ENCODE results near the gene PDE11A. TPM values are rescaled to one million over a fixed set of nuclear protein-coding genes. Genes with fewer than 3 reads are reported as not detected.

The PDE11A gene
- total RNA-seq, 3 donors from 2014 or later, result 0.96 to 2.3 (median 2.2) TPM

DNA sequence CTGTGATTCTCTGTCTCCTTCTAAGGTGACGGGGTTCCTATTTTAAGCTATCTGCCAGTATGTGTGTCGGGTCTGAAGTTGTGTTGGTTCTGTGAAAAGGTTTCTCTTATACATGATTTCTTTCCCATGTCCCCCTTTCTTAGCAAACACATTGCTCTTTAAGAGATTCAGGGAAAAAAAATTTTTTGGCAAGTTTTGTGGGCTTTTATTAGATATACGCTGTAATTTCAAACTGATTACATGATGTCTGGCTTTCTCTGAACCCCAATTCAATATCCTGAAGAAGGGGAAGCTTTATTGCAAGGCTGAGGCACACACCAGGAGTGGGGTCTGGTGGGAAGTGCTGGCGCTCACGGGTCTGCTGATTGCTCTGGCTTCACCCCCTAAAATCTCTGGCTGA, 469.4 kb downstream of the PDE11A start:
- DNase-seq (ENCODE audit: low spot score in 2 of 2), result no peak
- no peak overlapping the region for H3K4me3 ChIP-seq
- H3K4me1 ChIP-seq, result peaks cover 0 to 4% of the 10 kb centered on the region in 2 donors
- no peaks in the 10 kb centered on the region for H3K27me3 ChIP-seq
- H3K27ac ChIP-seq, result no peak overlapping the region
- intact Hi-C loops (cut with DNase I; ENCODE audit: low total_unique reads), result no loop called here
- no peaks in the 10 kb centered on the region for H3K36me3 ChIP-seq
- H3K9me3 ChIP-seq, result no peaks in the 10 kb centered on the region
- TF ChIP-seq POLR2AphosphoS5 (IDR thresholded peaks at IDR 0.05), result no peak
- TF ChIP-seq POLR2A (IDR thresholded peaks at IDR 0.05), result no peak
- TF ChIP-seq, protein P1, sequence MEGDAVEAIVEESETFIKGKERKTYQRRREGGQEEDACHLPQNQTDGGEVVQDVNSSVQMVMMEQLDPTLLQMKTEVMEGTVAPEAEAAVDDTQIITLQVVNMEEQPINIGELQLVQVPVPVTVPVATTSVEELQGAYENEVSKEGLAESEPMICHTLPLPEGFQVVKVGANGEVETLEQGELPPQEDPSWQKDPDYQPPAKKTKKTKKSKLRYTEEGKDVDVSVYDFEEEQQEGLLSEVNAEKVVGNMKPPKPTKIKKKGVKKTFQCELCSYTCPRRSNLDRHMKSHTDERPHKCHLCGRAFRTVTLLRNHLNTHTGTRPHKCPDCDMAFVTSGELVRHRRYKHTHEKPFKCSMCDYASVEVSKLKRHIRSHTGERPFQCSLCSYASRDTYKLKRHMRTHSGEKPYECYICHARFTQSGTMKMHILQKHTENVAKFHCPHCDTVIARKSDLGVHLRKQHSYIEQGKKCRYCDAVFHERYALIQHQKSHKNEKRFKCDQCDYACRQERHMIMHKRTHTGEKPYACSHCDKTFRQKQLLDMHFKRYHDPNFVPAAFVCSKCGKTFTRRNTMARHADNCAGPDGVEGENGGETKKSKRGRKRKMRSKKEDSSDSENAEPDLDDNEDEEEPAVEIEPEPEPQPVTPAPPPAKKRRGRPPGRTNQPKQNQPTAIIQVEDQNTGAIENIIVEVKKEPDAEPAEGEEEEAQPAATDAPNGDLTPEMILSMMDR (IDR thresholded peaks at IDR 0.05), result no peak

DNA sequence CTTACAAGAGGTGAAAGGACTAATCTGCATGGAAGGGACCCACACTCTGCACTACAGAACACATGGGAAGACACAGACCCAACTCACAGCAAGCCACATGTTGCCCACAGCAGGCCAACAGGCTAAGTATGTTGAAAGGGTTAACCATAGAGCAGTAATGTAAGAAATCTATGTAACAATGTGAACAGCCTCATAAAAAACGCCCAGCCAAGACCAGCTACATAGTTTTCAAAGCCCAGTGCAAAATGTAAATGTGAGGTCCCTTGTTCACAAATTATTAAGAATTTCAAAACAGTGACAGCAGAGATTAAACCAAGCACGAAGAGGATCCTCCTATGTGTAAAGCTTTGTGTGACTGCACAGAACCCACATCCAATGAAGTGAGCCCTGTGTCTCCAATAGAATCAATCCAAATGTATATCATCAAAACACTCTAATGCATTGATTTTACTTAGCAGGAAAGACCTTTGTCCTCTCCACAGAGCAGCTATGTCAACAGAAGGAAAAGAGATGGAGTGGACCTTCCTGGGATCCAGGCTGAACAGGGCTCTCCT, 469.9 kb downstream of the PDE11A start:
- DNase-seq (ENCODE audit: low spot score in 2 of 2), result no peak
- TF ChIP-seq POLR2AphosphoS5 (IDR thresholded peaks at IDR 0.05), result no peak
- no peak for TF ChIP-seq POLR2A (IDR thresholded peaks at IDR 0.05)
- TF ChIP-seq, protein P1 (IDR thresholded peaks at IDR 0.05), result no peak
- no peaks in the 10 kb centered on the region for H3K27me3 ChIP-seq
- H3K36me3 ChIP-seq, result no peaks in the 10 kb centered on the region
- no peaks in the 10 kb centered on the region for H3K9me3 ChIP-seq
- intact Hi-C loops (cut with DNase I; ENCODE audit: low total_unique reads), result no loop called here
- peaks cover 4% of the 10 kb centered on the region in 2 donors for H3K4me1 ChIP-seq
- H3K4me3 ChIP-seq, result no peak overlapping the region
- no peak overlapping the region for H3K27ac ChIP-seq

DNA sequence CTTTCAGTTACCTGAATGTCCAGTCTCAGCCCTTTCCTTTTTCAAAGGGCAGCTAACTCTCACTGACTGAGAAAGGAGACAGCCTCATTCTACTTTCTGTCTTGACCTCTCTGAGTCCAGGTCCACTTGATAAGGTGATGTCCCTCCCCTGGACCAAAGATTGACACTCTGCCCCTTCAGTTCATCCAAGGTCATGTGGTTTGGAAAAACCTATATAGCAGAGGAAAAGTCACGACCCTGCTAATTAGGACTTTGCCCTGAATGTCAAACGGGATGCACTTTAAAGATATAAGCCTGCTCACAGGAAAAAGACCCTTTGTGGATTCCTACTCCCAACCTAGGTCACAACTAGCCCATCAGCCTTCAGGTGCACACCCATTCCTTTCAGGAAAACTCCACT, 471.7 kb downstream of the PDE11A start:
- TF ChIP-seq POLR2A (IDR thresholded peaks at IDR 0.05) (no peak), POLR2AphosphoS5 (IDR thresholded peaks at IDR 0.05) (no peak)
- TF ChIP-seq, protein P1 (IDR thresholded peaks at IDR 0.05), result no peak
- Histone ChIP-seq H3K36me3 (no peaks in the 10 kb centered on the region), H3K9me3 (no peaks in the 10 kb centered on the region), H3K4me3 (no peak overlapping the region), H3K27me3 (no peaks in the 10 kb centered on the region), H3K27ac (no peak overlapping the region), H3K4me1 (peaks cover 4 to 6% of the 10 kb centered on the region in 2 donors)
- no peak for DNase-seq (ENCODE audit: low spot score in 2 of 2)
- intact Hi-C loops (cut with DNase I; ENCODE audit: low total_unique reads), result no loop called here

DNA sequence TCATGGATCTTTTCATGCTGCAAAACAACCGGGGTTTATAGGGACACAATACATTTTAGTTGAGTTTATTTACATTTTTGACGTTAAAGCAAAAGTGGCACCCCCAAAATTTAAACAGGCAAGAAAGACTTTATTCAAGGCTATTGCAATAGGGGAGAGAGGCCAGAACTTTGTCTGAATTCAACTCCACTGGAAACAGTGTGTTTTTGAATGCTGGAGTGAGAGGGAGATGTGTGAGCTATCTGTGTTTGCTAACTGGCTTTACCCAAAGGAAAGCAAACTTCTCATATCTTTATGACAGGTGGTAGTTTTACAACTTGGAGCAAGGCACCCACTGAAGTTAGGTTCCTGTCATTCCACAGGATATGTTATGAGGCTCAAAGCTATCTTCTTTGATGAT, 472.6 kb downstream of the PDE11A start:
- Histone ChIP-seq H3K9me3 (no peaks in the 10 kb centered on the region), H3K4me1 (peaks cover 4 to 6% of the 10 kb centered on the region in 2 donors), H3K27ac (peak overlapping the region in 1 of 2 donors; percentile 40), H3K27me3 (no peaks in the 10 kb centered on the region), H3K4me3 (no peak overlapping the region), H3K36me3 (no peaks in the 10 kb centered on the region)
- DNase-seq (ENCODE audit: low spot score in 2 of 2), result no peak
- TF ChIP-seq, protein P1 (IDR thresholded peaks at IDR 0.05), result no peak
- TF ChIP-seq POLR2AphosphoS5 (IDR thresholded peaks at IDR 0.05) (no peak), POLR2A (IDR thresholded peaks at IDR 0.05) (no peak)
- intact Hi-C loops (cut with DNase I; ENCODE audit: low total_unique reads), result no loop called here

DNA sequence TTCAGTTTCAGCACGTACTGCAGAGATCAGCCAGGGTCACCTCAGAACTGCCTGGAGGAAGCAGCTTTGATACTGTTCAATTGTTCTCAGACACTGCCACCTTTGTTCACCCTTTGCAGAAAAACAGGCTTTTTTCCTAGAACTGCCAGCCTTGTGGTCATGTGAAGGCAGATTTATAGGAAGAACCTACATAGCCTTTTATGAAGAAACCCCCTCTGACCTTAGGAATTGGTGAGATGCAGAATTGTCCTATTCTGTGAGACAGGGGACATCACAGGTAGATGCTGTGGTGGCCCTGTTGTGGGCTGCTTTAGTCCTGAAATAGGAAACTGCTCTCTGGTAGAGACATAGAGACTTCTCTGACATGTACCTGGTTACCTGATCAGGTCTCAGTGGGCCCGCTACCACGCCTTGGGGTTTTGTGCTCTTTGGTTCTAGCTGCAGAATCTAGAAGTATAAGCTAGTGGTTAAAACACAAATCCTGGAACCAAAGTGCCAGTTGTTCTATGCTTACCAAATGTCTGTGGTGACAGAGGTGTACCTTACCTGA, 473.4 kb downstream of the PDE11A start:
- intact Hi-C loops (cut with DNase I; ENCODE audit: low total_unique reads), result no loop called here
- no peak for DNase-seq (ENCODE audit: low spot score in 2 of 2)
- no peaks in the 10 kb centered on the region for H3K36me3 ChIP-seq
- TF ChIP-seq POLR2AphosphoS5 (IDR thresholded peaks at IDR 0.05) (no peak), POLR2A (IDR thresholded peaks at IDR 0.05) (no peak)
- TF ChIP-seq, protein P1 (IDR thresholded peaks at IDR 0.05), result no peak
- H3K4me3 ChIP-seq, result peak overlapping the region in 1 of 3 donors; percentile 4
- peaks cover 4 to 6% of the 10 kb centered on the region in 2 donors for H3K4me1 ChIP-seq
- no peaks in the 10 kb centered on the region for H3K9me3 ChIP-seq
- peak overlapping the region; percentile 40 to 57 for H3K27ac ChIP-seq
- no peaks in the 10 kb centered on the region for H3K27me3 ChIP-seq
